GM21367 (cell line): ENCODE measurements around the gene RGS7.
A peak's percentile ranks its signal among the peaks of the same experiment; 100 is the strongest.
"Not testable (repeated sequence)": the region's sequence is repeated elsewhere in the genome, so short reads cannot be mapped to it uniquely, and the experiment has no call there.

ENCODE experiments used
- ATAC-seq: cut with Tn5 transposase; IDR thresholded peaks from one replicate; pipeline ENCODE4 v1.9.1; 2021; ENCODE audit not compliant: unreplicated experiment

RGS7 gene

GRCh38 chr1:240998024-240998423, 359.0 kb downstream of the RGS7 start:
- ATAC-seq = no peak

DNA sequence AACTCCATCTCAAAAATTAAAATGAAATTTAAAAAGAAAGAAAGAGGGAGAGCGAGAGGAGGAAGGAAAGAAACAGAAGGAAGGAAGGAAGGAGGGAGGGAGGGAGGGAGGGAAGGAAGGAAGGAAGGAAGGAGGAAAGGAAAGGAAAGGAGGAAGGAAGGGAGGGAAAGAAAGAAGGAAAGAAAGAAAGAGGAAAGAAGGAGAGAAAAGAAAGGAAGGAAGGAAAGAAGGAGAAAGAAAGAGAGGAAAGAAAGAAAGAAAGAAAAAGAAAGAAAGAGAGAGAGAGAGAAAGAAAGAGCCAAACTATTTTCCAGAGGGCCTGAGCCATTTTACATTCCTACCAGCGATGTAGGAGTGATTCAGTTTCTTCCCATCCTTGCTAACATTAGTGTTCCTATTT, 364.0 kb downstream of the RGS7 start:
- ATAC-seq = no peak

DNA sequence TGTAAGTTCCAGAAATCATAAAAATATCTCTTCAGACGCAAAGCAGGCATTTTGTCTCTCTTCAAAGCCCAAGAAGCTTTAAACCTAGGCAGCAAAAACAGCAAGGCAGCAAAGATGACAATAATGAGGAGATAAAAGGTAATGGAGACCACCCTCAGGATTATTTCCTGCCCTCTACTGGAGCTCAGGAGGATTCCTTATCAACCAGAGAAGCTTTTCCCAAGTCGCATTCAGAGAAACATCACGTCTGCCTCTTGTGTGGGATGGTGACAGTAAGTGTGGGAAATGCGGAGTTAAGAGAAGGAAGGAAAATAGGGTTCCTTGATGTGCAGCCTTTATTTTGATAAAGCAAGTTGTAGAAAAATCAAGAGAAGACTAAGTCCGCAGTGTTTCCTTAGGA, 365.8 kb downstream of the RGS7 start:
- no peak for ATAC-seq

DNA sequence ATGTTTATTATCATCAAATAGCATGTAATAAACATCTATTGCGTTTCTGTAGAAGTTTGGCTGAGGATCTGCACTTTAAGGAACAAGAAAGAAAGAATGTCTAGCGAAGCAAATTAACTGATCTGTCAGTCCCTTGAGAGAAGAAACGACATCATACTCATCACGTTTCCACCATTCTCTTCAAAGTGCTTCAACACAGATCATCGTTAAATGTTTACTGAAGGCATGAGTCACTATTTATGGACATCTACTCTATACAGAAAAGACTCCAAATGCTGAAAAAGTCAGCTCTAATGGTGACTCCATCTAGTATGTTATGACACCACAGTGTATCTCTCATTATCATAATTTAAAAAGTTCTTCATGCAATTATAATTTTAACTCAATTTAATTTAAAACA, 369.1 kb downstream of the RGS7 start:
- ATAC-seq = no peak

DNA sequence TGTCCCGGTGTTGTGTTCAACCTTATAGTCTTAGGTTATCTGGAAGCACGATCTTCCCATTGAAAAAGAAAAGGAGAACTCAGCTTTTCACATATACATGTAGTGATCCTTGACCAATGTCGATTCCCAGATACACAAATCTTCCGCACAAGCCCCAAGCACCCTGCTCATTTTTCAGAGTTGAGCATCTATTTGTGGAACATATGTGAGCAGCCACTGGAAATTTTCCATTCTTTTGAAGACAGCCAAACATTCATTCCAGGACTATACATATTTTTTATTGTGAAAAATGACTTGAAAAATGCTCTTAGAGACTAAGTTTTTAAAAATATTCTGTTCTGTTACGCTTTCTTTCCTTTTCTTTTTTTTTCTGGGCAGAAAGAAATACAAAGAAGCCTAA, 371.9 kb downstream of the RGS7 start:
- ATAC-seq = no peak

- no peak for ATAC-seq
These were observed 376.7 kb downstream of the RGS7 start for GRCh38 chr1:240980342-240980741.

GRCh38 chr1:240976685-240977084, 380.3 kb downstream of the RGS7 start:
- no peak for ATAC-seq

DNA sequence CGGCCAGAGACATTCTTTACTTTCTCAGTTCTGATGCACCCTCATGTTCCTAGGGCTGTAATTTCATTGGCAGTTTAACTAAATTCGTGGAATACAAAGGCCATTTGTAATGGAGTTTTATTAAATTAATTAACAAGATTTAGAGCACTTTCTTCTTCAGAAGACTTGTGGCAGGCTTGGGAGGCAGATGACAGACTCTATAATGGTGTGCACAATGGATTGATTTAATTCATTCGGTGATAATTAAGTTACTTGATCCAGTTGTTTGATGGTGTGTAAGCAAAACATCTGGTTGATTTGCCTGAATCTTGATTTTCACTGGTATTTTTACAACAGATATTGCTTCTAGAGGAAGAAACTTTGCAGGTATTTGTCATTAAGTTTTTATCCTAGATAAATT, 383.1 kb downstream of the RGS7 start:
- ATAC-seq = no peak

DNA sequence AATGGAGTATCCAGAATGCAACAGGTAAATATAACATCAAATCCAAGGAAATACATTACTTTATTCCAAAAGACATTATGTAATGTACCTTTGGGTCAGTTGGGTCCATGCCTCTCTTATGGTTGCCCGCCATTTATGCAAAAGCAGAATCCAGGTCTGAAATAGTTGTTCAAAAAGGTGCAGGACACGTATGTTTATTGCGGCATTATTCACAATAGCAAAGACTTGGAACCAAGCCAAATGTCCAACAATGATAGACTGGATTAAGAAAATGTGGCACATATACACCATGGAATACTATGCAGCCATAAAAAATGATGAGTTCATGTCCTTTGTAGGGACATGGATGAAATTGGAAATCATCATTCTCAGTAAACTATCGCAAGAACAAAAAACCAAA, 384.9 kb downstream of the RGS7 start:
- ATAC-seq = not testable (repeated sequence)

GRCh38 chr1:240970253-240970652, 386.8 kb downstream of the RGS7 start:
- ATAC-seq = no peak

- ATAC-seq = no peak
These were observed 388.1 kb downstream of the RGS7 start for GRCh38 chr1:240968864-240969263.

- no peak for ATAC-seq
These were observed 389.8 kb downstream of the RGS7 start for GRCh38 chr1:240967070-240967724.

DNA sequence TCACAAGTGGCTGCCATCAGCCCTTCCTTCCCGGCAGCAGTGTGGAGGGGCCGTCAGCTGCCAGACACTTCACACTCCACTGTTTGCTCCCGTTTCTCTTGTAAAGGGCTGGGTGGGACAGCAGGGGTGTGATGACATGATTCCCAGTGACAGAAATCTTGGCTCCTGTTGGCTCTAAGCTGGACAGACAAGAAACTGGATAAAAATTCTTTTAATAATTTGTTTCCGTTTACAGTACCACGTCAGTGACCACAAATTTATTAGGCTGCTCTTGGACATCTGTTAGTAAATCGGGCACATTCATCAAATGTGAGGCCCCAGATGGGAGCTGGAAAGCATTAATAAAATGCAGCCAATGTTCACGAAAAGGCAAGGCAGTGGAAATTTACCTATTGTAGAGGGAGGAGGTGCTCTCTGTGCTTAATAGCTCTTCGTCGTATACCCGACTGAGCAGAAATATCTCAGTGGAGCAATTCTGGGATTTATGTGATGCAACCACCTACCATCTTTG, 391.4 kb downstream of the RGS7 start:
- ATAC-seq = no peak

DNA sequence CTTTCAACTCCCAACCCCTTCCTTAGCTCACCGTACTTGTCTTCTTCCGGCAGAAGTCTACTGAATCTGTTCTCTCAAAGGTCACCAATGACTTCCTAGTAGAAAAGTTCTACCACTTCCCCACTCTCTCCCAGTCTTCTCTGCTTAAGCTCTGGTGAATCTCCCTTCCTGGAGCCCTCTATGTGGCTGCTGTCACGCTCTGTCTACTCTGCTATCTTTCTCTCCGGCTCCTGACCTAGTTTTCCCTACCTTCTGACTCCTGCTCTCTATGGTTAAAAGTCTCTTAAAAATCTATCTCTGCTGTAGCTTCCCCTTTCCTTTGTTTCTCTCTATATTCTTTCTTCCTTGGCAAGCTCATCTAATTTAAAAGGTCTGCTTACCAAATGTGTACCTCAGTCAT, 394.9 kb downstream of the RGS7 start:
- ATAC-seq = no peak

GRCh38 chr1:240956424-240956823, 400.6 kb downstream of the RGS7 start:
- no peak for ATAC-seq

DNA sequence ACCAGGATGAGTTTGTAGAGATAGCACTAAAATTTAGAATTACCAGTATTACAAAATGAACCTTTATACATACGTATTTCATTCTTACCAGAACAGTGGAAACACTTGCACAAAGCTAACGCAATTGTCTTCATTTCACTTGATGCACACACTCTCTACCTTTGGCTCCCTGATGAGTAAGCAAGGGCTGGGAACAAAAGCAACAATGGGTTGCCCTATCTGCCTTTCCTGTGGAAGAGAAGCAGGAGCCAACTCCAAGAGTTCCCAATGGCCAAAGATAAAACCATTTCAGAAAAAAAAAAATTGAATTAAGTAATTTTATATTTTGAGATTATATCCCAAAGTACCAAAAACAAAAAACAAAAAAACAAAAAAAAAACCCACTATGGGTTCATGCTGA, 401.0 kb downstream of the RGS7 start:
- ATAC-seq = no peak

- no peak for ATAC-seq
These were observed 409.4 kb downstream of the RGS7 start for GRCh38 chr1:240947438-240948224.

GRCh38 chr1:240946926-240947325, 410.1 kb downstream of the RGS7 start:
- peak; percentile 77 for ATAC-seq

DNA sequence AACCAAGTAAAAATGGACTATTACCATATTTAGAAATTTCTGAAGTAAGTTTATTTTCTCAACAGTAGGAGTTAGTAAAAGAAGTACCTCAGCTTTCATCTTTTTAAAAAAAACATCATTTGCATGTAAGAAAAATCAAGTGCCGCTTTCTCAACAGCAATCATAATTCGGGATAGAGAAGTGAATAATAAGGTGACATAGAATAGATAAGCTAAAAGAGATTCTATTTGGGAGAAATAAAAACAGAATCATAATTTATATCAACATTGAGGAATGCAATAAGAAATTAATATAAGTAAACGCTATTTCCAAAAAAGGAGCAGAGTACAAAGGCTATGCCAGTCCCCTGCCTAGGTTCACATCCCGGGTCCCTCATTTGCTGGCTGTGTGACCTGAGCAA, 414.1 kb downstream of the RGS7 start:
- no peak for ATAC-seq

- no peak for ATAC-seq
These were observed 415.2 kb downstream of the RGS7 start for GRCh38 chr1:240941701-240942370.

GRCh38 chr1:240936911-240937668, 419.9 kb downstream of the RGS7 start:
- ATAC-seq = no peak
